Activated T-helper 9 cell treated with anti-CD3 and anti-CD28 coated beads, Interleukin-2, amount 50 U/mL, for 16 hours (primary cell): ENCODE data around the gene EIF4E1B.
"Not testable (repeated sequence)": the region's sequence is repeated elsewhere in the genome, so short reads cannot be mapped to it uniquely, and the experiment has no call there.

Source experiments
- DNase-seq: peaks from one replicate; pipeline ENCODE4 v3.0.0-alpha.2; 2020; ENCODE audit warnings: low read depth

Gene EIF4E1B

DNA sequence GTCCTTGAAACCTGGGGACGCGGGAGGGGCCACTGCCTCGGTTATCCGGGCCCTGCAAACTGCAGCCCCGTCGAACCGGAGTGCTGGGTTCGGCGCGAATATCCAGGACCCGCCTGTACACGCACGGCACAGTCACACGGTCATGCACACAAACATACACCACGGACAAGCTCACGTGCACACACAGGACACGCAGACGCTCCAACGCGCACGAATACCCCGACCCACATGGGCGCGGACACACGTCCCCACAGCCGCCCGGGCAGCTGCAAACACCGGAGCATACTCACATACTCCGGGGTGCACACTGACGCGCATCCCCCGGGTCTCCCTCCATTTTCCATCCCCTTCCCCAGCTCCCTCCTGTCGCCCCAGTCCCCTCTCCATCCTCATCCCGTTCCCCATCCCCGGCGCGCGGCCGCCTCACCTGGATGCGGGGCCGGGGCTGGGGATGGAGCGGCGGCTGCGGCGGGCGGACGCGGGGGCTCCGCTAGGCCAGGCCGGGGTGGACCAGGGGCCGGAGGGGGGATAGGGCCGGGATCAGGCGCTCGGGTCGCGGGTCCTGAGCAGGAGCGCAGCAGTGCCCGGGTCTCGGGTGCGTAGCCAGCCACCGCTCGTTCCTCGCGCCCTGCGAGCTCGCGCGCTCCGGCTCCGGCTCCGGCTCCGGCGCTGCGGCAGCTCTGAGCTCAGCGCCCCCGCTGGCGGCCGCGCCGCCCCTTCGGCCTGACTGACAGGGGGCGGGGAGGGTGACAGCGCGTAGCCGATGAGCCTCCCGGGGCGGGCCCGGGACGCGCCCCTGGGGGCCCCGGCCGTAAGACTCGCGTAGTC, at the start of gene EIF4E1B, which contains the start of gene SNCB:
TSS of gene EIF4E1B (plus strand) at position 823 of the 828 bp plus-strand sequence. CDS start 12,113 bp downstream, outside the sequence.
TSS of gene SNCB (minus strand) at position 682 of the 828 bp plus-strand sequence. CDS start 880 bp downstream, outside the sequence.
- no peak for DNase-seq

GRCh38 chr5:176581361-176581760, 49.1 kb upstream of the EIF4E1B start:
- no peak for DNase-seq

DNA sequence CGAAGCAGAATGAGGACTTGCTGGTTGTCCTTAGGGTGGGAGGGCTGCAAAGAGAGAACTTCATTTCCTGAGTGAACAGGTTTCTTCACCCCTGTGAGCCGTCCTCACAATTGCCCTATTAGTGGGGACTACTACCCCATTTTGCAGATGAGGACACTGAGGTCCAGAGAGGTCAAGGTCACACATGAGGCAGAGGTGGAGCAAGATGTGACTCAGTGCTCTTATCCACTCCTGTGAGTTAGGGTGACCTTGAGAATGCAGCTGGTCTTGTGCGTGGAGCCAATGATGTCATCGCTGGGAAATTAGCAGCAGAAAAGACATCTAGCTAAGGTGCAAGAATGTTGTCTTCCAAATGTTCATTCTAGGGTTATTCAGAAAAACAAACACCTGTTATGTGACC, 47.4 kb upstream of the EIF4E1B start:
- no peak for DNase-seq

GRCh38 chr5:176587398-176587797, 43.1 kb upstream of the EIF4E1B start:
- DNase-seq, result no peak

- no peak for DNase-seq
Measured at GRCh38 chr5:176588297-176588696, 42.2 kb upstream of the EIF4E1B start.

DNA sequence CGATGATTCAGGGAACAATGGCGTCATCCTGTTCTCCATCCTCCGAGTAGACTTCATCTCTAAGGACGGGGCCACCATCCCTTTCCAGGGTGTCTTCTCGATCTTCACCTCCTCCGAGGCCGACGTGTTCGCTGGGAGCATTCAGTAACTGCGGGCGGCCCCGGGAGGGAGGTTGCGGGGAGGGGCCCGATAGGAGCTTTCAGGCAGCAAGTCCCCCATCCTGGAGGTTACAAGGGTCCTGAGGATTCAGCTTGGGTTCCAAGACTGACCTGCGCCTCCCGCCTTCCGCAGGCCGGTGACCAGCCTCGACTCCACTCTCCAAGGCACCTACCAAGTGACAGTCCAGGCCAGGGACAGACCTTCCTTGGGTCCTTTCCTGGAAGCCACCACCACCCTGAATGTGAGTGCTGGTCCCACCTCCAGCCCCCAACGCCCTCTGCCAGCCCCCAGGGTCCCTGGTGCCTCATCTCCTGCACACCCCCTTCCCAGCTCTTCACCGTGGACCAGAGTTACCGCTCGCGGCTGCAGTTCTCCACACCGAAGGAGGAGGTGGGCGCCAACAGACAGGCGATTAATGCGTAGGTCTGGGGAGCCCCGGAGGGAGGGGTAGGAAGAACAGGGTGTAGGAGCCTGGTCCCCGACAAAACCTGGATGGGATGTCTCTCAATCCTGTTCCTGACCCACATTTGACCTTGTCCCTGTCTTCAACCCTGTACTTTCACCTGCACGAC, 41.3 kb upstream of the EIF4E1B start:
- no peak for DNase-seq

DNA sequence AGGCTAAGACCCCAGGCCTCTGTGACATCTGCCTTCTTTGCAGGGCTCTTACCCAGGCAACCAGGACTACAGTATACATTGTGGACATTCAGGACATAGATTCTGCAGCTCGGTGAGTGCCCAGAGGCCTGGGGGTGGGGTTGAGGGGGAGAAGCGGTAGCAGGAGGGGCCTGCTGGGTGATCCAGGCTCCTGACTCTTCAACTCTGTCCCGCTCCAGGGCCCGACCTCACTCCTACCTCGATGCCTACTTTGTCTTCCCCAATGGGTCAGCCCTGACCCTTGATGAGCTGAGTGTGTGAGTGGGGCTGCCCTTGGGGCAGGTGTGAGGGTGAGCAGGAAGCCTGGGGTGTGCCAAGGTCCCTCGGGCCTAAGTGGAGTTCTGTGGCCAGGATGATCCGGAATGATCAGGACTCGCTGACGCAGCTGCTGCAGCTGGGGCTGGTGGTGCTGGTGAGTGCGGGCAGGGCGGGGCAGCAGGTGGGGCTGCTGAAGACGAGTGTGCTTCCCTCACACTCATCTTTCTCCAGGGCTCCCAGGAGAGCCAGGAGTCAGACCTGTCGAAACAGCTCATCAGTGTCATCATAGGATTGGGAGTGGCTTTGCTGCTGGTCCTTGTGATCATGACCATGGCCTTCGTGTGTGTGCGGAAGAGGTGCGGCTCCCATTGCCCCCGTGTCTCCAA, 40.3 kb upstream of the EIF4E1B start:
- no peak for DNase-seq

GRCh38 chr5:176591667-176592066, 38.8 kb upstream of the EIF4E1B start:
- DNase-seq, result not testable (repeated sequence)

DNA sequence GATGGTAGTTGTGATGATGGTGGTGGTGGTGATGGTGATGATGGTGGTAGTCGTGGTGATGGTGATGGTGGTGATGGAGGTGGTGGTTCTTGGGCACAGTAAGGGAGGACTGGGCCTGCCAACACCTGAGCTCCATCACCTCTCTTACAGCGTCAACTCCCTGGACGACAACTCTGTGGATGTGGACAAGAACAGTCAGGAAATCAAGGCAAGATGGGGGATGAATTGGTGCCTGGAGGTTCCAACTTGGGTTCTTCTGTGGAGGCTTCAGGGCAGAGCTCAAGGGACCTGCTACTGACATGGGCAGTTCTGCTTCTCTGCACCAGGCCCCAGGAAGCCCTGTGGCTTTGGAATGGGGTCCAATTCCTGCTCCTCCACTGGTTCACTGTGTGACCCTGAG, 37.9 kb upstream of the EIF4E1B start:
- DNase-seq, result no peak

GRCh38 chr5:176593273-176593869, 37.1 kb upstream of the EIF4E1B start:
- no peak for DNase-seq

GRCh38 chr5:176594554-176594953, 35.9 kb upstream of the EIF4E1B start:
- no peak for DNase-seq

- no peak for DNase-seq
Measured at GRCh38 chr5:176595386-176595943, 35.0 kb upstream of the EIF4E1B start.

GRCh38 chr5:176596069-176596644, 34.3 kb upstream of the EIF4E1B start:
- DNase-seq, result no peak

DNA sequence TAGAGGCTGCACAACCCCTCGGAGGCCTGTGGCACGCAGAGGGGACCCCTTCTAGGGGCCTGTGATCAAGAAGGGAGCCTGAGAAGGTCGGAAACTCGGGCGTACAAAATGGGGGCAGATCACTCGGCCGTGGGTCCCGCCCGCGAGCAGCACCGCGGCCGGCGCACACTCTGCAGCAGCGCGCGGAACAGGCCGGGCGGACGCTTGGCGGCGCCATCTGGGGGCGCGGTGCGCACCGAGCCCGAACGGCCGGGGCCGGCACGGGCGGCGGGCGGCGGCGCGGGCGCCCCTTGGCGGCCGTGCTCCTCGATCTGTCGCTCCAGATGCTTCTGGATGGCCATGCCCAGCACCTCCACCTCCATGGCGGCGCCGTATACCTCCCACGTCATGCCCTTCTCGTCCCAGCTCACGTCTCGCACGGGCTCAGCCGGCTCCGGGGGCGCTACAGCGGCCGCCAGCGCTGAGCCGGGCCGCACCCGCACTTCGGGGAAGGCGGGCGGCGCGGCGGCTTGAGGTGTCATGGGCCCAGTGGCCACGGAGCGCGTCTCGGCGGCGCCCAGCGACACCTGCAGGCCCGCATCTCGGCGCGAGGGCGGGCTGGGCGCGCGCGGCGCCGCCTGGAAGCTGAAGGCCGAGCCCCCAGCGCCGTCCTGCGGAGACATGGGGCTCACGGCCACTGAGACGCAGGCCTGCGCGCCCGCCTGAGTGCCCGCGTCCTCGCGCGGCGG, 33.6 kb upstream of the EIF4E1B start:
- peak; percentile 53 for DNase-seq

- no peak for DNase-seq
Measured at GRCh38 chr5:176597417-176598389, 32.8 kb upstream of the EIF4E1B start.

DNA sequence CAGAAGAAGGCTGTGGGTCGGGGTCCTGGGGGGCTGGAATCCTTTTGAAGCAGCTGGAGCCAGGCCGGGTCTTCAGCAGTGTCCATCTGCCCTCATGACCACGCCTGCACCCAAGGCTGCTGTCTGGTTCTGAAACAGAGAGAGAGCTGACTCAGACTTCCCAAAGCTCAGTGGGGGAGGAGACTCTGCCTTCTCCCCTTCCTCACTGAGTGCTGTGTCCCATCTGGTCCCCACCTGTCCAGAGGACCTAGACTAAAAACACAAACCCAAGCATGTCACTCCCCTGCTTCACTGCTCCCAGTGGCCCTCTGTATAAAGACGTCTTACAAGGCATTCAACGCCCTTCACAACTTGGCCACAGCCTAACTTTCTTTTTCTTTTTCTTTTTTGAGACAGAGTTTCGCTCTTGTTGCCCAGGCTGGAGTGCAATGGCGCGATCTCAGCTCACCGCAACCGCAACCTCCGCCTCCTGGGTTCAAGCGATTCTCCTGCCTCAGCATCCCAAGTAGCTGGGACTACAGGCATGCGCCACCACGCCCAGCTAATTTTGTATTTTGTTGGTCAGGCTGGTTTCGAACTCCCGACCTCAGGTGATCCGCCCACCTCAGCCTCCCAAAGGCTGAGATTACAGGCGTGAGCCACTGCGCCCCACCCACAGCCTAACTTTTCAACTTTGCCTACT, 30.6 kb upstream of the EIF4E1B start:
- DNase-seq, result not testable (repeated sequence)

DNA sequence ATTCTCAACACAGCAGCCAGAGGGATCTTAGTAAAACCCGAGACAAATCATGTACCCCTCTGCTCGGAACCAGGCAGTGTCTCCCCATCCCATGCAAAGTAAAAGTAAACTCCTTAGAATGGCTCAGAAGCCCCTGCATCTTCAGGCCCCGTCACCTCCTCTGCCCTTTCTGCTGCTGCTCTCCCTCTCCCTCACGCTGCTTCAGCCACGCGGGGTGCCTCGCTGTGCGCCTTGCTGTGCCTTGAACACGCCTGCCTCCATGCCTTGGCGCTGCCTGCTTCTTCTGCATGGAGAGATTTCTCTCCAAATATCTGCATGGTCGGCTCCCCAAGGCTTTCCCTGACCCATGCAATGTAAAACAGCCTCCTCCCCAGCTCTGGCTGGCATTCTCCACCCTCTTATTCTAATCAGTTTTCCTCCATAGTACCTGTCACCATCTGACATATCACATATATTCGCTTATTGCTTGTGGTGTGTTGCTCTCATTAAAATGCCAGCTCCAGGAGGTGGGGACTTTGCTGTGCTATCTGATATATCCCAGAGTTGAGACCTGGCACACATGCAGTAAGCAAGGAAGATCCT, 28.5 kb upstream of the EIF4E1B start:
- no peak for DNase-seq

- DNase-seq, result no peak
Measured at GRCh38 chr5:176603091-176603490, 27.4 kb upstream of the EIF4E1B start.

- no peak for DNase-seq
Measured at GRCh38 chr5:176606032-176606431, 24.4 kb upstream of the EIF4E1B start.
